ENCODE results near the gene ARHGAP44. TPM values are rescaled to one million over a fixed set of nuclear protein-coding genes. Genes with fewer than 3 reads are reported as not detected.

ARHGAP44 gene
- total RNA-seq, 4 donors from 2014 or later = 10.9 to 22.0 (median 18.7) TPM

- Histone ChIP-seq H3K4me1 (peaks cover 16 to 20% of the 10 kb centered on the region in 2 donors), H3K36me3 (peaks cover 61 to 64% of the 10 kb centered on the region in 2 donors), H3K9me3 (no peaks in the 10 kb centered on the region), H3K27ac (peak overlapping the region; percentile 12 to 67 (median 38)), H3K27me3 (no peaks in the 10 kb centered on the region), H3K4me3 (replicated peaks in 1 of 3) (no peak overlapping the region)
- 36 to 50% methylated on average over 15 of the region's 15 CpGs for WGBS, 2 donors
- peak; percentile 78 to 81 for DNase-seq
- intact Hi-C loops (cut with DNase I) = loop anchor here (10.0 kb wide), 2 partner anchors 77 to 457 kb away; no protein-coding TSS in a partner anchor
- no peak for TF ChIP-seq POLR2A (IDR thresholded peaks at IDR 0.05)
- TF ChIP-seq CTCF (IDR thresholded peaks at IDR 0.05) = no peak
Observed at GRCh38 chr17:13001991-13002615, 212.8 kb downstream of the ARHGAP44 start.

GRCh38 chr17:13002761-13003453, 213.6 kb downstream of the ARHGAP44 start:
- intact Hi-C loops (cut with DNase I) = loop anchor here (10.0 kb wide), 2 partner anchors 78 to 458 kb away; no protein-coding TSS in a partner anchor
- peak; percentile 90 to 93 for DNase-seq
- no peak overlapping the region for H3K4me3 ChIP-seq (replicated peaks in 1 of 3)
- no peaks in the 10 kb centered on the region for H3K9me3 ChIP-seq
- H3K4me1 ChIP-seq = peaks cover 16 to 20% of the 10 kb centered on the region in 2 donors
- peaks cover 61 to 63% of the 10 kb centered on the region in 2 donors for H3K36me3 ChIP-seq
- 39% methylated on average over 15 of the region's 15 CpGs for WGBS, 2 donors
- no peaks in the 10 kb centered on the region for H3K27me3 ChIP-seq
- H3K27ac ChIP-seq = peak overlapping the region in 2 of 3 donors; percentile 38 to 67
- no peak for TF ChIP-seq POLR2A (IDR thresholded peaks at IDR 0.05)
- peak; percentile 78 to 87 (median 81) for TF ChIP-seq CTCF (IDR thresholded peaks at IDR 0.05)

- WGBS, 2 donors = 79 to 80% methylated on average over 6 to 9 of the region's 9 CpGs
- intact Hi-C loops (cut with DNase I) = loop anchor here (10.0 kb wide), 2 partner anchors 79 to 459 kb away; no protein-coding TSS in a partner anchor
- Histone ChIP-seq H3K9me3 (no peaks in the 10 kb centered on the region), H3K27ac (no peak overlapping the region), H3K4me1 (peaks cover 16 to 20% of the 10 kb centered on the region in 2 donors), H3K27me3 (no peaks in the 10 kb centered on the region), H3K36me3 (peaks cover 61 to 64% of the 10 kb centered on the region in 2 donors), H3K4me3 (replicated peaks in 1 of 3) (no peak overlapping the region)
- no peak for TF ChIP-seq CTCF (IDR thresholded peaks at IDR 0.05)
- no peak for TF ChIP-seq POLR2A (IDR thresholded peaks at IDR 0.05)
- no peak for DNase-seq
Observed at GRCh38 chr17:13003454-13003851, 214.2 kb downstream of the ARHGAP44 start.

GRCh38 chr17:13003927-13004326, 214.6 kb downstream of the ARHGAP44 start:
- Histone ChIP-seq H3K9me3 (no peaks in the 10 kb centered on the region), H3K36me3 (peaks cover 60 to 63% of the 10 kb centered on the region in 2 donors), H3K4me3 (replicated peaks in 1 of 3) (no peak overlapping the region), H3K27me3 (no peaks in the 10 kb centered on the region), H3K4me1 (peaks cover 16 to 20% of the 10 kb centered on the region in 2 donors), H3K27ac (no peak overlapping the region)
- DNase-seq = no peak
- 94 to 95% methylated on average over 6 of the region's 6 CpGs for whole genome bisulfite sequencing, 2 donors
- intact Hi-C loops (cut with DNase I) = loop anchor here (10.0 kb wide), 2 partner anchors 79 to 459 kb away; no protein-coding TSS in a partner anchor
- TF ChIP-seq POLR2A (IDR thresholded peaks at IDR 0.05) (no peak), CTCF (IDR thresholded peaks at IDR 0.05) (no peak)

Measured in thyroid gland (tissue), 4 donors.